Panc1 (cell line): Measurements from ENCODE around the gene BTBD9.

Experiments
- POLR2AphosphoS5 ChIP-seq: IDR thresholded peaks from 2 replicates; pipeline ENCODE4 v1.6.1; 2012; ENCODE audit warnings: mild to moderate bottlenecking, low read depth, low read length, moderate library complexity
- SIN3A ChIP-seq: IDR thresholded peaks from 2 replicates; pipeline ENCODE4 v1.6.1; 2012; ENCODE audit warnings: low read depth, mild to moderate bottlenecking, low read length, moderate library complexity, borderline replicate concordance; ENCODE audit not compliant: insufficient read depth
- TCF7L2 ChIP-seq: IDR thresholded peaks from 2 replicates; pipeline ENCODE4 v1.6.1; 2011; ENCODE audit warnings: mild to moderate bottlenecking, low read depth, low read length, inconsistent platforms
- TF ChIP-seq, protein P1 (sequence below), 2 experiments: IDR thresholded peaks; 2 replicates each; pipeline ENCODE4 v1.6.1; 2011 to 2012; ENCODE audit warnings: low read depth in 2 of 2, control low read depth in 1 of 2, low read length in 1 of 2, mild to moderate bottlenecking in 1 of 2, moderate library complexity in 1 of 2; ENCODE audit not compliant: insufficient read depth in 1 of 2
- TF ChIP-seq, protein P2 (sequence below): fragments of 450-650 bp; IDR thresholded peaks from 2 replicates; pipeline ENCODE4 v1.5.1; 2017; ENCODE audit warnings: mild to moderate bottlenecking

DNA sequence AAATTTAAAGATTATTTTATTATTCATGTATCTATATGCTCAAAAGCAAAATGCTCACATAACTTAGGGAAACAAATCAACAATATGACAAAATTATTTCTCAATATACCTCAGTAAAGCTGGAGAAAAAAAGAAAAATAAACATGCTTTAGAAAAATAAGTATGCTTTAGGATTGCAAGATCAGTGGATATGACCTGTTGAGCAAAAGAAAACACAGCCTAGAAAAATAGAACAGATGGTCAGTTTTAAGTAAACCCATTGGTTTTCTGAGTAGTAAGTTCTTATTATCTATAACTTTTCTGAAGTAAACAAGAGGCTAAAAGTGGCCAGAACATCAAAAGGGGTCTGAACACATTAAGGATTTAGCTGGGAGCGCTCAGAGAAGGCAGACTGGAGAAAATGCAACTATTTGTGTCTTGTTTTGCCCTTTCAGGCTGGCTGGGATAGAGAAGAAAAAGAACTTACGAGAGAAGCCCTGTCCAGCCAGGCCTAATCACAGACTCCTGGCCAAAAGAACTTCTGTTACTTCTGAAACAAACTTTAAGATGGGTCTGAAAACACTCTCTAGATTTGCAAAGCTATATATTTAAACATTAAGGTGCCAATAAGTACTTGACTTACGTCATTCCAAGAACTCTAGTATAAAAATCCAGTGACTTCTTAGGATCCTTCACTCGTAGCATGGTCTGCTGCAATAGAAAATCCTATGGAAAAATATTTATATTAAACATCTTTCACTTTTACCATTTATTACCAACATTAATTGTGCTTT, 46.7 kb upstream of the BTBD9 start:
- TF ChIP-seq, protein P1, sequence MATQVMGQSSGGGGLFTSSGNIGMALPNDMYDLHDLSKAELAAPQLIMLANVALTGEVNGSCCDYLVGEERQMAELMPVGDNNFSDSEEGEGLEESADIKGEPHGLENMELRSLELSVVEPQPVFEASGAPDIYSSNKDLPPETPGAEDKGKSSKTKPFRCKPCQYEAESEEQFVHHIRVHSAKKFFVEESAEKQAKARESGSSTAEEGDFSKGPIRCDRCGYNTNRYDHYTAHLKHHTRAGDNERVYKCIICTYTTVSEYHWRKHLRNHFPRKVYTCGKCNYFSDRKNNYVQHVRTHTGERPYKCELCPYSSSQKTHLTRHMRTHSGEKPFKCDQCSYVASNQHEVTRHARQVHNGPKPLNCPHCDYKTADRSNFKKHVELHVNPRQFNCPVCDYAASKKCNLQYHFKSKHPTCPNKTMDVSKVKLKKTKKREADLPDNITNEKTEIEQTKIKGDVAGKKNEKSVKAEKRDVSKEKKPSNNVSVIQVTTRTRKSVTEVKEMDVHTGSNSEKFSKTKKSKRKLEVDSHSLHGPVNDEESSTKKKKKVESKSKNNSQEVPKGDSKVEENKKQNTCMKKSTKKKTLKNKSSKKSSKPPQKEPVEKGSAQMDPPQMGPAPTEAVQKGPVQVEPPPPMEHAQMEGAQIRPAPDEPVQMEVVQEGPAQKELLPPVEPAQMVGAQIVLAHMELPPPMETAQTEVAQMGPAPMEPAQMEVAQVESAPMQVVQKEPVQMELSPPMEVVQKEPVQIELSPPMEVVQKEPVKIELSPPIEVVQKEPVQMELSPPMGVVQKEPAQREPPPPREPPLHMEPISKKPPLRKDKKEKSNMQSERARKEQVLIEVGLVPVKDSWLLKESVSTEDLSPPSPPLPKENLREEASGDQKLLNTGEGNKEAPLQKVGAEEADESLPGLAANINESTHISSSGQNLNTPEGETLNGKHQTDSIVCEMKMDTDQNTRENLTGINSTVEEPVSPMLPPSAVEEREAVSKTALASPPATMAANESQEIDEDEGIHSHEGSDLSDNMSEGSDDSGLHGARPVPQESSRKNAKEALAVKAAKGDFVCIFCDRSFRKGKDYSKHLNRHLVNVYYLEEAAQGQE (IDR thresholded peaks at IDR 0.05; ENCODE audit: insufficient read depth in 1 of 2, low read depth in 2 of 2, low read length in 1 of 2) = no peak
- TF ChIP-seq, protein P2, sequence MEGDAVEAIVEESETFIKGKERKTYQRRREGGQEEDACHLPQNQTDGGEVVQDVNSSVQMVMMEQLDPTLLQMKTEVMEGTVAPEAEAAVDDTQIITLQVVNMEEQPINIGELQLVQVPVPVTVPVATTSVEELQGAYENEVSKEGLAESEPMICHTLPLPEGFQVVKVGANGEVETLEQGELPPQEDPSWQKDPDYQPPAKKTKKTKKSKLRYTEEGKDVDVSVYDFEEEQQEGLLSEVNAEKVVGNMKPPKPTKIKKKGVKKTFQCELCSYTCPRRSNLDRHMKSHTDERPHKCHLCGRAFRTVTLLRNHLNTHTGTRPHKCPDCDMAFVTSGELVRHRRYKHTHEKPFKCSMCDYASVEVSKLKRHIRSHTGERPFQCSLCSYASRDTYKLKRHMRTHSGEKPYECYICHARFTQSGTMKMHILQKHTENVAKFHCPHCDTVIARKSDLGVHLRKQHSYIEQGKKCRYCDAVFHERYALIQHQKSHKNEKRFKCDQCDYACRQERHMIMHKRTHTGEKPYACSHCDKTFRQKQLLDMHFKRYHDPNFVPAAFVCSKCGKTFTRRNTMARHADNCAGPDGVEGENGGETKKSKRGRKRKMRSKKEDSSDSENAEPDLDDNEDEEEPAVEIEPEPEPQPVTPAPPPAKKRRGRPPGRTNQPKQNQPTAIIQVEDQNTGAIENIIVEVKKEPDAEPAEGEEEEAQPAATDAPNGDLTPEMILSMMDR = no peak
- TF ChIP-seq POLR2AphosphoS5 (no peak), SIN3A (no peak), TCF7L2 (no peak)
